K562 (cell line): ENCODE measurements around the gene MAGEL2. TPM values are rescaled to one million over a fixed set of nuclear protein-coding genes. Genes with fewer than 3 reads are reported as not detected.

Experiments used
- ATAC-seq: fragments of 200-7000 bp; cut with Tn5 transposase; 3 replicates; pipeline ENCODE4 v1.9.1; 2020; ENCODE audit warnings: moderate library complexity
- BruUV-seq: library from RNA; stranded (reverse); fragments of 400-500 nt; replicated peaks from 2 replicates; lab custom pipeline; 2021; lab: Mats Ljungman, UMichigan
- CTCF ChIA-PET: fragments of 300-600 bp; formaldehyde crosslinking; extraction: SDS; loops from one replicate; lab custom pipeline; 2021; ENCODE audit warnings: low intra/inter-chr PET ratio; lab: Yijun Ruan, JAX
- POLR2A ChIA-PET: fragments of 300-600, 350-650 bp; sonication (Branson Sonifier 250); formaldehyde crosslinking; extraction: SDS; loops from one replicate; lab custom pipeline; 2021; ENCODE audit warnings: antibody characterized with exemption, inconsistent platforms; lab: Yijun Ruan, JAX
- DNase-seq, 4 experiments: peaks; one replicate each; pipeline versions ENCODE4 v3.0.0 to v3.0.0-alpha.2; 2011 to 2018; ENCODE audit warnings: low spot score in 3 of 4, mixed read lengths in 3 of 4; ENCODE audit errors: extremely low read depth in 1 of 4
- FAIRE-seq: peaks from 2 replicates; lab custom pipeline; 2011; peaks lifted over from hg19 to GRCh38; lab: Jason Lieb, UNC
- H2AFZ ChIP-seq: 2 replicates; pipeline ENCODE4 v1.6.0; 2011; ENCODE audit warnings: low read depth, low read length, control low read depth, inconsistent platforms
- H3K27ac ChIP-seq: fragments of 200-600 bp; 3 replicates; pipeline ENCODE4 v1.8.0; 2011; ENCODE audit warnings: low read depth, mild to moderate bottlenecking, control low read depth, inconsistent platforms, low read length, moderate library complexity, mixed read lengths; ENCODE audit errors: extremely low read depth
- H3K27me3 ChIP-seq, 2 experiments: fragments of 300-600 bp in 1 of 2; 2 replicates in 1 of 2; 3 replicates in 1 of 2; pipeline versions ENCODE4 v1.6.0 to v1.8.0; 2011; ENCODE audit warnings: inconsistent platforms in 2 of 2, low read length in 2 of 2, mild to moderate bottlenecking in 1 of 2, mixed read lengths in 1 of 2, moderate library complexity in 1 of 2; ENCODE audit not compliant: control insufficient read depth in 2 of 2, insufficient read depth in 2 of 2
- H3K36me3 ChIP-seq: fragments of 300-600 bp; 3 replicates; pipeline ENCODE4 v1.8.0; 2011; ENCODE audit warnings: mild to moderate bottlenecking, low read length, inconsistent platforms; ENCODE audit not compliant: control insufficient read depth, insufficient read depth
- H3K4me1 ChIP-seq, 2 experiments: fragments of 200-600 bp in 1 of 2; replicated peaks in 1 of 2; 2 replicates in 1 of 2; 3 replicates in 1 of 2; pipeline versions ENCODE4 v1.5.1 to v1.8.0; 2011; ENCODE audit warnings: inconsistent platforms in 2 of 2, low read length in 2 of 2, mild to moderate bottlenecking in 1 of 2, mixed read lengths in 1 of 2, moderate library complexity in 1 of 2; ENCODE audit not compliant: control insufficient read depth in 2 of 2, insufficient read depth in 2 of 2
- H3K4me2 ChIP-seq: 2 replicates; pipeline ENCODE4 v1.6.1; 2011; ENCODE audit warnings: low read length, control low read depth, inconsistent platforms, mixed read lengths; ENCODE audit not compliant: insufficient read depth
- H3K4me3 ChIP-seq: fragments of 200-600 bp; sonication (generic), shearing (Covaris generic); 2 replicates; pipeline ENCODE4 v1.5.1; 2016; ENCODE audit warnings: control low read depth, inconsistent platforms
- H3K79me2 ChIP-seq: fragments of 200-600 bp; 3 replicates; pipeline ENCODE4 v1.8.0; 2011; ENCODE audit warnings: low read length, inconsistent platforms; ENCODE audit not compliant: control insufficient read depth, insufficient read depth
- H3K9ac ChIP-seq, 2 experiments: 2 replicates each; pipeline versions ENCODE4 v1.6.0 to v1.6.1; 2011; ENCODE audit warnings: low read depth in 2 of 2, low read length in 2 of 2, control low read depth in 1 of 2, inconsistent platforms in 1 of 2, mild to moderate bottlenecking in 1 of 2, mixed read lengths in 1 of 2; ENCODE audit not compliant: insufficient read depth in 1 of 2
- H3K9me1 ChIP-seq: one replicate; pipeline ENCODE4 v1.6.0; 2011; ENCODE audit warnings: inconsistent platforms, mild to moderate bottlenecking, low read length, moderate library complexity; ENCODE audit not compliant: control insufficient read depth, insufficient read depth
- H3K9me3 ChIP-seq: replicated peaks from 2 replicates; pipeline ENCODE4 v1.5.1; 2011; ENCODE audit warnings: low read depth, low read length, inconsistent platforms; ENCODE audit not compliant: control insufficient read depth, insufficient read depth
- H4K20me1 ChIP-seq: replicated peaks from 2 replicates; pipeline ENCODE4 v1.6.1; 2011; ENCODE audit warnings: low read length, inconsistent platforms, mixed read lengths; ENCODE audit not compliant: control insufficient read depth, insufficient read depth
- CEBPB ChIP-seq: fragments of 450-650 bp; IDR thresholded peaks from 2 replicates; pipeline ENCODE4 v1.6.1; 2016; ENCODE audit warnings: missing genetic modification characterization, missing compliant biosample characterization
- CREBBP ChIP-seq: IDR thresholded peaks from one replicate; pipeline ENCODE4 v1.6.1; 2012; ENCODE audit warnings: low read depth, mild to moderate bottlenecking, control low read depth, inconsistent platforms, low read length
- E2F3 ChIP-seq: fragments of 250-450 bp; sonication (Bioruptor Pico); IDR thresholded peaks from 2 replicates; pipeline ENCODE4 v1.4.0; 2020; ENCODE audit warnings: mild to moderate bottlenecking
- FOXA1 ChIP-seq: fragments of 450-650 bp; IDR thresholded peaks from 2 replicates; pipeline ENCODE4 v1.6.1; 2016; ENCODE audit warnings: mild to moderate bottlenecking, borderline replicate concordance
- FOXJ3 ChIP-seq: sonication (generic); formaldehyde crosslinking; IDR thresholded peaks from 2 replicates; pipeline ENCODE4 v1.4.0; 2020; ENCODE audit warnings: mild to moderate bottlenecking, missing genetic modification reagents
- MAZ ChIP-seq, 2 experiments: fragments of 450-650 bp in 1 of 2; sonication (generic) in 1 of 2; formaldehyde crosslinking; IDR thresholded peaks in 1 of 2; conservative IDR thresholded peaks in 1 of 2; 2 replicates each; pipeline versions ENCODE4 v1.4.0 to v1.5.0; 2020; ENCODE audit warnings: mild to moderate bottlenecking in 1 of 2, missing genetic modification reagents in 1 of 2
- MEF2A ChIP-seq: IDR thresholded peaks from 2 replicates; pipeline ENCODE4 v1.6.1; 2011; ENCODE audit warnings: low read depth, mild to moderate bottlenecking, low read length, moderate library complexity; ENCODE audit not compliant: control insufficient read depth
- POLR2AphosphoS2 ChIP-seq: IDR thresholded peaks from 2 replicates; pipeline ENCODE4 v1.6.1; 2012; ENCODE audit warnings: low read length, improper control_type of control experiment
- SP1 ChIP-seq: sonication (generic); formaldehyde crosslinking; IDR thresholded peaks from 2 replicates; pipeline ENCODE4 v1.8.1; 2022; ENCODE audit warnings: mild to moderate bottlenecking, missing genetic modification reagents
- SP2 ChIP-seq: IDR thresholded peaks from 2 replicates; pipeline ENCODE4 v1.6.1; 2011; ENCODE audit warnings: mild to moderate bottlenecking, low read depth, low read length, moderate library complexity; ENCODE audit not compliant: poor library complexity, severe bottlenecking; ENCODE audit errors: extremely low read depth
- ZNF134 ChIP-seq: fragments of 250-450 bp; sonication (Bioruptor Pico); conservative IDR thresholded peaks from 2 replicates; pipeline ENCODE4 v1.4.0; 2020
- ZNF239 ChIP-seq: fragments of 250-450 bp; sonication (Bioruptor Pico); IDR thresholded peaks from 2 replicates; pipeline ENCODE4 v1.4.0; 2020; ENCODE audit warnings: mild to moderate bottlenecking
- ZNF445 ChIP-seq: fragments of 250-450 bp; sonication (Bioruptor Pico); IDR thresholded peaks from 2 replicates; pipeline ENCODE4 v1.4.0; 2020; ENCODE audit warnings: low read depth, mild to moderate bottlenecking, moderate library complexity
- ZNF551 ChIP-seq: fragments of 250-450 bp; sonication (Bioruptor Pico); IDR thresholded peaks from 2 replicates; pipeline ENCODE4 v1.5.0; 2021; ENCODE audit warnings: mild to moderate bottlenecking, moderate library complexity
- whole genome bisulfite sequencing: fragments of 100-300 bp; shearing (Covaris generic); methylation state at CpG from one replicate; pipeline ENCODE4 v1.1.6; 2016; ENCODE audit warnings: low coverage, mixed read lengths; ENCODE audit not compliant: insufficient coverage; ENCODE audit errors: missing lambda C conversion rate; 5-methylcytosine and 5-hydroxymethylcytosine counted together
- in situ Hi-C: fragments of 300-500 bp; cut with MboI; formaldehyde crosslinking; loops from 4 replicates; pipeline ENCODE4 v1.15.0; 2018; ENCODE audit warnings: inconsistent platforms, mixed read lengths
- intact Hi-C: fragments of 100-400 bp; cut with micrococcal nuclease; formaldehyde crosslinking; loops from 2 replicates; pipeline ENCODE4 v1.14.2; 2022
- polyA plus RNA-seq, 8 experiments: library from polyadenylated mRNA; depleted of rRNA in 4 of 8; stranded (reverse) in 5 of 8; unstranded in 3 of 8; fragments of >200 nt; fragmentation: Nextera tagmentation in 2 of 8; fragmentation: Illumina TruSeq in 1 of 8; extraction: Ambion mirVana in 2 of 8; extraction: Trizol in 1 of 8; gene quantifications; 2 replicates each; pipeline versions ENCODE4 v1.2.1 to v1.2.3, GENCODE V29; 2011 to 2014; ENCODE audit warnings: inconsistent platforms in 1 of 8, missing spikeins in 1 of 8
- total RNA-seq, 7 experiments: library from RNA; depleted of rRNA in 6 of 7; stranded (reverse); fragments of >200 nt in 6 of 7; fragmentation: Illumina TruSeq in 2 of 7; extraction: Trizol in 2 of 7; gene quantifications; 2 replicates each; pipeline versions ENCODE4 v1.2.1 to v1.2.3, GENCODE V29; 2011 to 2021; ENCODE audit warnings: low replicate concordance in 1 of 7
- TF ChIP-seq, protein P1 (sequence below): fragments of 250-450 bp; sonication (Bioruptor Pico); IDR thresholded peaks from 2 replicates; pipeline ENCODE4 v1.8.0; 2021; ENCODE audit warnings: moderate library complexity, mild to moderate bottlenecking, inconsistent platforms
- TF ChIP-seq, protein P2 (sequence below), 2 experiments: fragments of 250-450 bp in 1 of 2; fragments of 450-650 bp in 1 of 2; sonication (Bioruptor Pico) in 1 of 2; IDR thresholded peaks; 2 replicates each; pipeline versions ENCODE4 v1.6.1 to v1.8.0; 2016 to 2021; ENCODE audit warnings: mild to moderate bottlenecking in 2 of 2, moderate library complexity in 2 of 2, missing compliant biosample characterization in 1 of 2, missing genetic modification characterization in 1 of 2
- TF ChIP-seq, protein P3 (sequence below): IDR thresholded peaks from 2 replicates; pipeline ENCODE4 v1.6.1; 2016; ENCODE audit warnings: missing genetic modification characterization, missing compliant biosample characterization
- TF ChIP-seq, protein P4 (sequence below): fragments of 450-650 bp; IDR thresholded peaks from 2 replicates; pipeline ENCODE4 v1.6.1; 2017; ENCODE audit warnings: mild to moderate bottlenecking, moderate library complexity

Gene MAGEL2
- total and polyA plus RNA-seq, 9 of the 15 experiments (the other 6 are each of a cell fraction or from before 2014, with no cell fraction given), result not detected

DNA sequence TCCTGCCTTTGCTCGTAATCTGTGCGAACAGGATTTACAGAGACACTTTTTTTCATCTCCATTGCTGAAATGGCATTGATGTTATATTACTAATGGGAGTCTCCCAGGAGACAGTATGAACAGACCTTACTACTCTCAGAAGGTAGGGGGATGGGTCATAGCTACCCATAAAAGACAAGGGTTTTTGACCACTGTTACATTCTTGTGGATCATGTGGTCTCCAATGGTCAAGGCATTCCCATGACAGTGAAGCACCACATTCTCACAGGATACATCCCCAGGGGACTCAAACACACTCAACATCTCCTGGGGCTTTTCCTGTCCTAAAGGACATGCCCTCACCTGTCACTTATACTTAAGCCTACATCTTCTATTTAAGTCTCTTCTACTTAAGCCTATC is 41.4 kb downstream of the MAGEL2 start:
- peaks cover 5 to 6% of the 10 kb centered on the region in 2 experiments; a peak in 3 of 5 replicates for H3K27me3 ChIP-seq
- H3K4me1 ChIP-seq, result no peaks in the 10 kb centered on the region; a peak in 1 of 5 replicates
- no peak overlapping the region for H3K4me3 ChIP-seq
- H3K36me3 ChIP-seq, result no peaks in the 10 kb centered on the region
- H3K4me2 ChIP-seq, result no peak overlapping the region
- H3K79me2 ChIP-seq, result no peaks in the 10 kb centered on the region
- no TSS peak for BruUV-seq
- ATAC-seq (0 out of 3 replicates have a peak, but pooled peaks have one; percentile 22), FAIRE-seq (no peak), DNase-seq (no peak)
- in situ Hi-C loops, result no loop called here
- H3K27ac ChIP-seq, result no peak overlapping the region
- ChIA-PET POLR2A (no interaction called here), CTCF (no interaction called here)
- WGBS, result 0% methylated on average over 2 of the region's 2 CpGs
- H3K9ac ChIP-seq, result no peak overlapping the region
- intact Hi-C loops, result no loop called here
- H3K9me1 ChIP-seq, result no peaks in the 10 kb centered on the region
- no peaks in the 10 kb centered on the region for H3K9me3 ChIP-seq
- H2AFZ ChIP-seq, result 0 out of 2 replicates have a peak overlapping the region, but pooled peaks have one; percentile 3
- no peaks in the 10 kb centered on the region for H4K20me1 ChIP-seq
- TF ChIP-seq CREBBP (no peak), SP2 (no peak), FOXJ3 (CRISPR knock-in tag) (no peak), MEF2A (no peak), ZNF239 (CRISPR knock-in tag) (no peak), E2F3 (CRISPR knock-in tag) (no peak), ZNF445 (no peak), SP1 (CRISPR knock-in tag) (no peak), ZNF134 (CRISPR knock-in tag) (no peak), ZNF551 (no peak), MAZ (CRISPR knock-in tag; conservative IDR thresholded peaks at IDR 0.05 in 1 of 2, IDR thresholded peaks at IDR 0.05 in 1 of 2) (no peak), FOXA1 (no peak), CEBPB (no peak), POLR2AphosphoS2 (no peak)
- TF ChIP-seq, protein P1, sequence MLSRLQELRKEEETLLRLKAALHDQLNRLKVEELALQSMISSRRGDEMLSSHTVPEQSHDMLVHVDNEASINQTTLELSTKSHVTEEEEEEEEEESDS (CRISPR knock-in tag), result no peak
- TF ChIP-seq, protein P2, sequence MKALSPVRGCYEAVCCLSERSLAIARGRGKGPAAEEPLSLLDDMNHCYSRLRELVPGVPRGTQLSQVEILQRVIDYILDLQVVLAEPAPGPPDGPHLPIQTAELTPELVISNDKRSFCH (CRISPR knock-in tag; IDR thresholded peaks at IDR 0.05), result no peak
- TF ChIP-seq, protein P2 (tag; IDR thresholded peaks at IDR 0.05), result no peak
- TF ChIP-seq, protein P3, sequence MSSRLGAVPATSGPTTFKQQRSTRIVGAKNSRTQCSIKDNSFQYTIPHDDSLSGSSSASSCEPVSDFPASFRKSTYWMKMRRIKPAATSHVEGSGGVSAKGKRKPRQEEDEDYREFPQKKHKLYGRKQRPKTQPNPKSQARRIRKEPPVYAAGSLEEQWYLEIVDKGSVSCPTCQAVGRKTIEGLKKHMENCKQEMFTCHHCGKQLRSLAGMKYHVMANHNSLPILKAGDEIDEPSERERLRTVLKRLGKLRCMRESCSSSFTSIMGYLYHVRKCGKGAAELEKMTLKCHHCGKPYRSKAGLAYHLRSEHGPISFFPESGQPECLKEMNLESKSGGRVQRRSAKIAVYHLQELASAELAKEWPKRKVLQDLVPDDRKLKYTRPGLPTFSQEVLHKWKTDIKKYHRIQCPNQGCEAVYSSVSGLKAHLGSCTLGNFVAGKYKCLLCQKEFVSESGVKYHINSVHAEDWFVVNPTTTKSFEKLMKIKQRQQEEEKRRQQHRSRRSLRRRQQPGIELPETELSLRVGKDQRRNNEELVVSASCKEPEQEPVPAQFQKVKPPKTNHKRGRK, result no peak
- TF ChIP-seq, protein P4, sequence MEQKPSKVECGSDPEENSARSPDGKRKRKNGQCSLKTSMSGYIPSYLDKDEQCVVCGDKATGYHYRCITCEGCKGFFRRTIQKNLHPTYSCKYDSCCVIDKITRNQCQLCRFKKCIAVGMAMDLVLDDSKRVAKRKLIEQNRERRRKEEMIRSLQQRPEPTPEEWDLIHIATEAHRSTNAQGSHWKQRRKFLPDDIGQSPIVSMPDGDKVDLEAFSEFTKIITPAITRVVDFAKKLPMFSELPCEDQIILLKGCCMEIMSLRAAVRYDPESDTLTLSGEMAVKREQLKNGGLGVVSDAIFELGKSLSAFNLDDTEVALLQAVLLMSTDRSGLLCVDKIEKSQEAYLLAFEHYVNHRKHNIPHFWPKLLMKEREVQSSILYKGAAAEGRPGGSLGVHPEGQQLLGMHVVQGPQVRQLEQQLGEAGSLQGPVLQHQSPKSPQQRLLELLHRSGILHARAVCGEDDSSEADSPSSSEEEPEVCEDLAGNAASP, result no peak
